ENCODE measurements around the gene STXBP5L.
"Not testable (repeated sequence)": the region's sequence is repeated elsewhere in the genome, so short reads cannot be mapped to it uniquely, and the experiment has no call there.

Gene STXBP5L

DNA sequence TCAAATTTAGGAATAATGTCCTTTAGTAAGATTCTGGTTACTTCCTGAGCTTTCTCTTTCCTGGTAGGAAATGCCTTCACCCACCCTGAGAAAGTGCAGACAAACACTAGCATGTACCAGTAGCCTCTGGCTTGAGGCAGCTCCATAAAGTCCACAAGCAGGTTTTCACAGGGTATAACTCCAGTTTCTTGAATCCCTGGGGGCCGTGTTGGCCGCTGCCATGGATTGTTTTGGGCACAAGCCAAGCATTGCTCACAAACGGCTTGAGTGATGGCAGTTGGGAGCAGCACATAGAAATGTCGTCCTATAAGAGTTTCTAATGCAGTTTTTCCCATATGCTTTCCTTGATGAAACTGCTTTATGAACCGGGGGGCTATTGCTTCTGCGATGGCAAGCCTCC is 164.1 kb downstream of the STXBP5L start:
- TF ChIP-seq, protein P1, sequence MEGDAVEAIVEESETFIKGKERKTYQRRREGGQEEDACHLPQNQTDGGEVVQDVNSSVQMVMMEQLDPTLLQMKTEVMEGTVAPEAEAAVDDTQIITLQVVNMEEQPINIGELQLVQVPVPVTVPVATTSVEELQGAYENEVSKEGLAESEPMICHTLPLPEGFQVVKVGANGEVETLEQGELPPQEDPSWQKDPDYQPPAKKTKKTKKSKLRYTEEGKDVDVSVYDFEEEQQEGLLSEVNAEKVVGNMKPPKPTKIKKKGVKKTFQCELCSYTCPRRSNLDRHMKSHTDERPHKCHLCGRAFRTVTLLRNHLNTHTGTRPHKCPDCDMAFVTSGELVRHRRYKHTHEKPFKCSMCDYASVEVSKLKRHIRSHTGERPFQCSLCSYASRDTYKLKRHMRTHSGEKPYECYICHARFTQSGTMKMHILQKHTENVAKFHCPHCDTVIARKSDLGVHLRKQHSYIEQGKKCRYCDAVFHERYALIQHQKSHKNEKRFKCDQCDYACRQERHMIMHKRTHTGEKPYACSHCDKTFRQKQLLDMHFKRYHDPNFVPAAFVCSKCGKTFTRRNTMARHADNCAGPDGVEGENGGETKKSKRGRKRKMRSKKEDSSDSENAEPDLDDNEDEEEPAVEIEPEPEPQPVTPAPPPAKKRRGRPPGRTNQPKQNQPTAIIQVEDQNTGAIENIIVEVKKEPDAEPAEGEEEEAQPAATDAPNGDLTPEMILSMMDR (conservative IDR thresholded peaks at IDR 0.05; ENCODE audit: low read depth, low read length): no peak
- Histone ChIP-seq H3K27ac (no peak overlapping the region), H3K27me3 (ENCODE audit: insufficient read depth, low read depth) (no peaks in the 10 kb centered on the region)

GRCh38 chr3:121073011-121073410 is 165.0 kb downstream of the STXBP5L start:
- Histone ChIP-seq H3K4me1 (ENCODE audit: low read depth, poor library complexity, severe bottlenecking) (no peaks in the 10 kb centered on the region), H3K27me3 (ENCODE audit: insufficient read depth, low read depth) (no peaks in the 10 kb centered on the region), H3K36me3 (ENCODE audit: insufficient read depth) (no peaks in the 10 kb centered on the region), H3K4me3 (IDR thresholded peaks at IDR 0.05; ENCODE audit: insufficient read depth, low read depth, low read length) (no peak overlapping the region), H3K27ac (no peak overlapping the region), H4K20me1 (ENCODE audit: insufficient read depth) (no peaks in the 10 kb centered on the region), H3K79me2 (ENCODE audit: insufficient read depth, low read depth) (no peaks in the 10 kb centered on the region), H3K9ac (no peak overlapping the region), H3K4me2 (no peak overlapping the region), H2AFZ (ENCODE audit: low read depth) (no peak overlapping the region)
- TF ChIP-seq, protein P1 (conservative IDR thresholded peaks at IDR 0.05; ENCODE audit: low read depth, low read length): no peak

More for the DNA sequence above, 164.1 kb downstream of the STXBP5L start:
- no peaks in the 10 kb centered on the region for H4K20me1 ChIP-seq (ENCODE audit: insufficient read depth)
- no peaks in the 10 kb centered on the region for H3K4me1 ChIP-seq (ENCODE audit: low read depth, poor library complexity, severe bottlenecking)
- H3K36me3 ChIP-seq (ENCODE audit: insufficient read depth): no peaks in the 10 kb centered on the region
- H2AFZ ChIP-seq (ENCODE audit: low read depth): no peak overlapping the region
- no peaks in the 10 kb centered on the region for H3K79me2 ChIP-seq (ENCODE audit: insufficient read depth, low read depth)
- no peak overlapping the region for H3K4me2 ChIP-seq
- no peak overlapping the region for H3K4me3 ChIP-seq (IDR thresholded peaks at IDR 0.05; ENCODE audit: insufficient read depth, low read depth, low read length)
- H3K9ac ChIP-seq: no peak overlapping the region

- Histone ChIP-seq H3K9ac (no peak overlapping the region), H4K20me1 (ENCODE audit: insufficient read depth) (no peaks in the 10 kb centered on the region), H3K27me3 (ENCODE audit: insufficient read depth, low read depth) (no peaks in the 10 kb centered on the region), H3K79me2 (ENCODE audit: insufficient read depth, low read depth) (no peaks in the 10 kb centered on the region), H3K4me1 (ENCODE audit: low read depth, poor library complexity, severe bottlenecking) (no peaks in the 10 kb centered on the region), H3K4me2 (no peak overlapping the region), H3K27ac (no peak overlapping the region), H3K36me3 (ENCODE audit: insufficient read depth) (no peaks in the 10 kb centered on the region), H3K4me3 (IDR thresholded peaks at IDR 0.05; ENCODE audit: insufficient read depth, low read depth, low read length) (no peak overlapping the region), H2AFZ (ENCODE audit: low read depth) (no peak overlapping the region)
- TF ChIP-seq, protein P1 (conservative IDR thresholded peaks at IDR 0.05; ENCODE audit: low read depth, low read length): no peak
Observed at GRCh38 chr3:121075191-121075590, 167.2 kb downstream of the STXBP5L start.

DNA sequence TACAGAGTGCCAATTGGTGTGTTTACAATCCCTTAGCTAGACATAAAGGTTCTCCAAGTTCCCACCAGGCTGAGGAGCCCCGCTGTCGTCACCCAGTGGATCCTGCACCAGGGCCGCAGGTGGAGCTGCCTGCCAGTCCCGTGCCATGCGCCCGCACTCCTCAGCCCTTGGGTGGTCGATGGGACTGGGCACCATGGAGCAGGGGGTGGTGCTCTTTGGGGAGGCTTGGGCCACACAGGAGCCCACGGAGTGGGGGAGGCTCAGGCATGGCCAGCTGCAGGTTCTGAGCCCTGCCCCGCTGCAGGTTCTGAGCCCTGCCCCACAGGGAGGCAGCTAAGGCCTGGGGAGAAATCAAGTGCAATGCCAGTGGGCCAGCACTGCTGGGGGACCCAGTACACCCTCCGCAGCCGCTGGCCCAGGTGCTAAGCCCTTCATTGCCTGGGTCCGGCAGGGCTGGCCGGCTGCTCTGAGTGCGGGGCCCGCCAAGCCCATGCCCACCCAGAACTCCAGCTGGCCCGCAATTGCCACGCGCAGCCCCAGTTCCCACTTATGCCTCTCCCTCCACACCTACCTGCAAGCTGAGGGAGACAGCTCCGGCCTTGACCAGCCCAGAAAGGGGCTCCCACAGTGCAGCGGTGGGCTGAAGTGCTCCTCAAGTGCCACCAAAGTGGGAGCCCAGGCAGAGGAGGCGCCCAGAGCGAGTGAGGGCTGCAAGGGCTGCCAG is 170.5 kb downstream of the STXBP5L start:
- not testable (repeated sequence) for H3K36me3 ChIP-seq (ENCODE audit: insufficient read depth); H3K27ac ChIP-seq; H3K79me2 ChIP-seq (ENCODE audit: insufficient read depth, low read depth); H3K4me2 ChIP-seq; H2AFZ ChIP-seq (ENCODE audit: low read depth); H4K20me1 ChIP-seq (ENCODE audit: insufficient read depth); H3K4me3 ChIP-seq (IDR thresholded peaks at IDR 0.05; ENCODE audit: insufficient read depth, low read depth, low read length); H3K9ac ChIP-seq; H3K27me3 ChIP-seq (ENCODE audit: insufficient read depth, low read depth); H3K4me1 ChIP-seq (ENCODE audit: low read depth, poor library complexity, severe bottlenecking)

DNA sequence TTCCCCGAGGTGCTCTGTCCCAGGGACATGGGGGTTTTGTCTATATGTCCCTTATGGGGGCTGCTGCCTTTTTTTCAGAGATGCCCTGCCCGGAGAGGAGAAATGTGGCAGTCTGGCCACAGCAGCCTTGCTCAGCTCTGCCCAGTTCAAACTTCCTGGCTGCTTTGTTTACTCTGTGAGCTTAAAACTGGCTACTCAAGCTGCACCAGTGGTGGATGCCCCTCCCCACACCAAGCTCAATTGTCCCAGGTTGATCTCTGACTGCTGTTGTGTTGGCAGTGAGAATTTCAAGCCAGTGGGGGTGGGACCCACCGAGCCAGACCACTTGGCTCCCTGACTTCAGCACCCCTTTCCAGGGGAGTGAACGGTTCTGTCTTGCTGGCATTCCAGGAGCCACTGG is 188.9 kb downstream of the STXBP5L start:
- no peaks in the 10 kb centered on the region for H3K79me2 ChIP-seq (ENCODE audit: insufficient read depth, low read depth)
- H3K27me3 ChIP-seq (ENCODE audit: insufficient read depth, low read depth): no peaks in the 10 kb centered on the region
- no peak overlapping the region for H3K27ac ChIP-seq
- H3K4me3 ChIP-seq (IDR thresholded peaks at IDR 0.05; ENCODE audit: insufficient read depth, low read depth, low read length): no peak overlapping the region
- H3K4me1 ChIP-seq (ENCODE audit: low read depth, poor library complexity, severe bottlenecking): no peaks in the 10 kb centered on the region
- no peaks in the 10 kb centered on the region for H4K20me1 ChIP-seq (ENCODE audit: insufficient read depth)
- no peak overlapping the region for H3K4me2 ChIP-seq
- TF ChIP-seq, protein P1 (conservative IDR thresholded peaks at IDR 0.05; ENCODE audit: low read depth, low read length): no peak
- no peak overlapping the region for H3K9ac ChIP-seq
- no peak overlapping the region for H2AFZ ChIP-seq (ENCODE audit: low read depth)
- no peaks in the 10 kb centered on the region for H3K36me3 ChIP-seq (ENCODE audit: insufficient read depth)

- not testable (repeated sequence) for H3K4me1 ChIP-seq (ENCODE audit: low read depth, poor library complexity, severe bottlenecking); H3K4me3 ChIP-seq (IDR thresholded peaks at IDR 0.05; ENCODE audit: insufficient read depth, low read depth, low read length)
Observed at GRCh38 chr3:121111086-121111485, 203.1 kb downstream of the STXBP5L start.

More at GRCh38 chr3:121111086-121111485, 203.1 kb downstream of the STXBP5L start:
- not testable (repeated sequence) for H3K27me3 ChIP-seq (ENCODE audit: insufficient read depth, low read depth); H3K36me3 ChIP-seq (ENCODE audit: insufficient read depth); H3K27ac ChIP-seq; H2AFZ ChIP-seq (ENCODE audit: low read depth); H4K20me1 ChIP-seq (ENCODE audit: insufficient read depth); H3K79me2 ChIP-seq (ENCODE audit: insufficient read depth, low read depth); H3K4me2 ChIP-seq; H3K9ac ChIP-seq

Data from KMS-11 (cell line).